ENCODE data around the gene GAL3ST2. TPM values are rescaled to one million over a fixed set of nuclear protein-coding genes. Genes with fewer than 3 reads are reported as not detected.
"Not testable (repeated sequence)": the region's sequence is repeated elsewhere in the genome, so short reads cannot be mapped to it uniquely, and the experiment has no call there.

GAL3ST2 gene
- total and polyA plus RNA-seq, 4 donors, result 0.03 to 0.33 (median 0.23) TPM; not detected in 1

GRCh38 chr2:241819947-241820624 is 43.5 kb downstream of the GAL3ST2 start:
- 87% methylated on average over 27 of the region's 27 CpGs for WGBS
- H3K27me3 ChIP-seq (ENCODE audit: control insufficient read depth in 4 of 4, insufficient read depth in 4 of 4, low read length in 3 of 4); H3K9me3 ChIP-seq (ENCODE audit: control insufficient read depth in 4 of 4, low read length in 3 of 4); H3K27ac ChIP-seq (ENCODE audit: low read depth in 1 of 2, low read length in 2 of 2); H3K36me3 ChIP-seq (ENCODE audit: control insufficient read depth in 4 of 4, insufficient read depth in 3 of 4, low read depth in 1 of 4, low read length in 3 of 4); H3K4me3 ChIP-seq (ENCODE audit: low read depth in 1 of 3, low read length in 3 of 3); H3K9ac ChIP-seq (ENCODE audit: low read depth in 1 of 2, low read length in 2 of 2); DNase-seq (ENCODE audit: low spot score): not testable (repeated sequence)
- H3K4me1 ChIP-seq (ENCODE audit: control insufficient read depth in 4 of 4, insufficient read depth in 4 of 4, low read length in 3 of 4), result peaks cover 8 to 17% (median 9%) of the 10 kb centered on the region in 4 donors

DNA sequence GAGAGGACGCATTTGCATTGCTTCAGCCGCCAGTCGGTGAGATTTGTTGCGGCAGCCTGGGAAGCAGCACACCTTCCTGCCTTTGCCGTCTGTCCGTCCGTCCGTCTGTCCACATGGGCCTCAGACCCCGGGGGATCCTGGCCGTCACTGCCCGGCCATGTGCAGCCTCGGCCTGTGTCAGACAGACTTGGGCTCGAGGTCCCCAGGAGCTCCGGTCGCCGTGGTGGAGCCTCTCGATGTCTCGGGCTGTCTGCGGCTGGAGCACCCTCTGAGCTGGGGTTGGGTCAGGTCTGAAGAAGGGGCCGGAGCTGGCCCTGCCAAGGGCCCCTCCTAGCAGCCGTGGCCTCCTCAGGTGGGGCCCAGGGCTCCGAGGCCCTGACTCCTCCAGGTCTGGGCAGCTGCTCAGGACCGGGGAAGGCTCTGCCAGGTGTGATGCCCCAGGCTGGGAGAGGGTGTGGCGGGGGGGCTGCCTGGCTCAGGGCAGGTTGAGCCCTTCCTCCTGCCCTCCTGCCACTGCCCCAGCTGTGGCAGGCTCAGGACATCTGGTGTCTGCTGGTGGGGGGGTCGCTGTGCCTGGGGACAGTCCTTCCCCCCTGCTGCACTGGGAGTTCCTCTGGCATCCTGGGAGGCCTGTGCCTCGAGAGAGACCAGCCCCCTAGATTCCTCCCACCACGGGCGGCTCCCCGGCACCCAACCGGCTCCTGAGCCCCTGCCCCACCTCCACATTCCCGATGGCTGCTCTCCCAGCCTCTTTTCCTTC is 44.2 kb downstream of the GAL3ST2 start:
- no peak for DNase-seq (ENCODE audit: low spot score)
- TF ChIP-seq ATF3 (IDR thresholded peaks at IDR 0.05) (no peak), JUND (IDR thresholded peaks at IDR 0.05) (no peak), TAF1 (conservative IDR thresholded peaks at IDR 0.05) (no peak), FOXA2 (IDR thresholded peaks at IDR 0.05) (no peak)
- no peak overlapping the region for H3K9ac ChIP-seq (ENCODE audit: low read depth in 1 of 2, low read length in 2 of 2)
- H3K4me3 ChIP-seq (ENCODE audit: low read depth in 1 of 3, low read length in 3 of 3), result no peak overlapping the region
- no peaks in the 10 kb centered on the region for H3K36me3 ChIP-seq (ENCODE audit: control insufficient read depth in 4 of 4, insufficient read depth in 3 of 4, low read depth in 1 of 4, low read length in 3 of 4)
- H3K27ac ChIP-seq (ENCODE audit: low read depth in 1 of 2, low read length in 2 of 2), result no peak overlapping the region
- H3K4me1 ChIP-seq (ENCODE audit: control insufficient read depth in 4 of 4, insufficient read depth in 4 of 4, low read length in 3 of 4), result peaks cover 8 to 15% (median 9%) of the 10 kb centered on the region in 4 donors
- WGBS, result 92% methylated on average over 31 of the region's 31 CpGs
- no peaks in the 10 kb centered on the region for H3K27me3 ChIP-seq (ENCODE audit: control insufficient read depth in 4 of 4, insufficient read depth in 4 of 4, low read length in 3 of 4)
- H3K9me3 ChIP-seq (ENCODE audit: control insufficient read depth in 4 of 4, low read length in 3 of 4), result no peaks in the 10 kb centered on the region

DNA sequence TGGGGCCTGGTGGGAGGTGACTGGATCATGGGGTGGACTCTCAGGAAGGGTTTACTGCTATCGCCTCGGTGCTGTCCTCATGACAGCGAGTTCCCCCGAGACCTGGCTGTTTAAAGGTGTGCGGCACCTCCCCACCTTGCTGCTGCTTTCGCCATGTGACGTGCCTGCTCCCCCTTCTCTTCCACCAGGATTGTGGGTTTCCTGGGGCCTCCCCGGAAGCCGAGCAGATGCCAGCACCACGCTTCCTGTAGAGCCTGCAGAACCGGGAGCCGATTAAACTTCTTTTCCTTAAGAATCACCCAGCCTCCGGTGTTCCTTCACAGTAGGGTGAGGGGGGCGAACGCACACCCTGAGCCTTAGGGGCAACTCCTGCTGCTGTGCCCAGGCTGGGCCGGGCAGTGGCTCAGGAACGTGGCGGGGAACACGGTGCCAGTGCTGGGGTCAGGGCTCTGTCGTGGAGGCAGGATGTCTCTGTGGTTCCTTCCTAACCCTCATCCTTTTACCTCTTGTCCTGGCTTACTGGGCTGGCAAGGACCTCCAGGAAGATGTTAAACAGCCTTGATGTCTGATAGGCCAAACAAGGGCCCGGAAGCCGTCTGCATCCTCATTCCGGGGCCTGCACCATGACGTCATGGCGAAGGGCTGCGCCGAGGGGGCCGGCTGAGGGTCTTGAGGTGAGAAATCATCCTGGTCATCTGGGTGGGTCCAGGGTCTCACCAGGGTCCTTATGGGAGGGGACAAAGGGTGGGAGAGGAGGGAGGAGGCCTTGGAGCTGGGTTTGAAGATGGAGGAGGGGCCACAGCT is 45.0 kb downstream of the GAL3ST2 start:
- Histone ChIP-seq H3K27me3 (ENCODE audit: control insufficient read depth in 4 of 4, insufficient read depth in 4 of 4, low read length in 3 of 4) (no peaks in the 10 kb centered on the region), H3K27ac (ENCODE audit: low read depth in 1 of 2, low read length in 2 of 2) (no peak overlapping the region), H3K4me1 (ENCODE audit: control insufficient read depth in 4 of 4, insufficient read depth in 4 of 4, low read length in 3 of 4) (peaks cover 8 to 15% (median 9%) of the 10 kb centered on the region in 4 donors), H3K4me3 (ENCODE audit: low read depth in 1 of 3, low read length in 3 of 3) (no peak overlapping the region), H3K9ac (ENCODE audit: low read depth in 1 of 2, low read length in 2 of 2) (no peak overlapping the region), H3K36me3 (ENCODE audit: control insufficient read depth in 4 of 4, insufficient read depth in 3 of 4, low read depth in 1 of 4, low read length in 3 of 4) (no peaks in the 10 kb centered on the region), H3K9me3 (ENCODE audit: control insufficient read depth in 4 of 4, low read length in 3 of 4) (peaks cover 0 to under 1% (median under 1%) of the 10 kb centered on the region in 4 donors)
- TF ChIP-seq TAF1 (conservative IDR thresholded peaks at IDR 0.05) (no peak), JUND (IDR thresholded peaks at IDR 0.05) (no peak), FOXA2 (IDR thresholded peaks at IDR 0.05) (no peak)
- WGBS, result 78% methylated on average over 28 of the region's 28 CpGs
- DNase-seq (ENCODE audit: low spot score), result no peak

GRCh38 chr2:241822264-241822623 is 45.6 kb downstream of the GAL3ST2 start:
- TF ChIP-seq FOXA1 (IDR thresholded peaks at IDR 0.05) (no peak), YY1 (IDR thresholded peaks at IDR 0.05) (no peak)
- DNase-seq (ENCODE audit: low spot score), result no peak
- Histone ChIP-seq H3K36me3 (ENCODE audit: control insufficient read depth in 4 of 4, insufficient read depth in 3 of 4, low read depth in 1 of 4, low read length in 3 of 4) (no peaks in the 10 kb centered on the region), H3K4me3 (ENCODE audit: low read depth in 1 of 3, low read length in 3 of 3) (no peak overlapping the region), H3K27ac (ENCODE audit: low read depth in 1 of 2, low read length in 2 of 2) (no peak overlapping the region), H3K9me3 (ENCODE audit: control insufficient read depth in 4 of 4, low read length in 3 of 4) (peaks cover 0 to 5% (median 3%) of the 10 kb centered on the region in 4 donors), H3K9ac (ENCODE audit: low read depth in 1 of 2, low read length in 2 of 2) (no peak overlapping the region), H3K4me1 (ENCODE audit: control insufficient read depth in 4 of 4, insufficient read depth in 4 of 4, low read length in 3 of 4) (peaks cover 8 to 12% (median 9%) of the 10 kb centered on the region in 4 donors), H3K27me3 (ENCODE audit: control insufficient read depth in 4 of 4, insufficient read depth in 4 of 4, low read length in 3 of 4) (no peaks in the 10 kb centered on the region)
- WGBS, result 86% methylated on average over 14 of the region's 14 CpGs

DNA sequence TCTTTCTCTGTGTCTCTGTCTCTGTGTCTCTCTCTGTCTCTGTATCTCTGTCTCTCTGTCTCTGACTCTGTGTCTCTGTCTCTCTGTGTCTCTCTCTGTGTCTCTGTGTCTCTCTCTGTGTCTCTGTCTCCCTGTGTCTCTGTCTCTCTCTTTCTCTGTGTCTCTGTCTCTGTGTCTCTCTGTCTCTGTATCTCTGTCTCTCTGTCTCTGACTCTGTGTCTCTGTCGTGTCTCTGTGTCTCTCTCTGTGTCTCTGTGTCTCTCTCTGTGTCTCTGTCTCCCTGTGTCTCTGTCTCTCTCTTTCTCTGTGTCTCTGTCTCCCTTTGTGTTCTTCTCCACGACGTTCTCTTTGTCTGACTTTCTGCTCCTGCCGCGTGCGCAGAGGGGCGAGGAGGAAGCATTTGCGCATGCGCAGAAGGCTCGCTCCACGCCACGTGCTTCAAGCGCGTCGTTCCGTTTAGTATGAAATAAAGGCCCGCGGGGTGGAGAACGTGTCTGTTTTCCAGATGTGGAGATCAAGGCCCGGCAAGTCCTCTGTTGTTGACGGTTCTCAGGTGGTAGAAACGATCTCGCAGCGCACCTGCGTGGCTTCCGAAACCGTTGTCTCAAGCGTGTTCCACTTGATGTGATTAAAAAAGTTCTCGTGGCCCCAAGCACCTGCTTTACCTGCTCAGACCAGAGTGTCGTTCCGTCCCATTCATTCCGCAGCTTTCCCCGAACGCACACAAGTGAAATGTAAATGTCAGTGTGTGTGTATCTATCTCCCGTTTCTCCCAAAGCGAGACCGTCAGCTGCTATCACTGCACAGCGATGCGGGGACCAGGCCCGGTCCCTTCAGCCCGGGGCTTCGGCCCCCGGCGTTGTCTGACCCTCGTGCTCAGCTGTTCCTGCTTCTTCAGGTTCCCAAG is 47.2 kb downstream of the GAL3ST2 start:
- H3K27me3 ChIP-seq (ENCODE audit: control insufficient read depth in 4 of 4, insufficient read depth in 4 of 4, low read length in 3 of 4); DNase-seq (ENCODE audit: low spot score): not testable (repeated sequence)
- WGBS, result 94% methylated on average over 45 of the region's 45 CpGs

More for the DNA sequence above, 47.2 kb downstream of the GAL3ST2 start:
- H3K27ac ChIP-seq (ENCODE audit: low read depth in 1 of 2, low read length in 2 of 2); H3K4me3 ChIP-seq (ENCODE audit: low read depth in 1 of 3, low read length in 3 of 3); H3K36me3 ChIP-seq (ENCODE audit: control insufficient read depth in 4 of 4, insufficient read depth in 3 of 4, low read depth in 1 of 4, low read length in 3 of 4); H3K9ac ChIP-seq (ENCODE audit: low read depth in 1 of 2, low read length in 2 of 2); H3K4me1 ChIP-seq (ENCODE audit: control insufficient read depth in 4 of 4, insufficient read depth in 4 of 4, low read length in 3 of 4); H3K9me3 ChIP-seq (ENCODE audit: control insufficient read depth in 4 of 4, low read length in 3 of 4): not testable (repeated sequence)
